IMR-90 (cell line): ENCODE measurements around the gene TRIM2. TPM values are rescaled to one million over a fixed set of nuclear protein-coding genes. Genes with fewer than 3 reads are reported as not detected.

Experiments
- ATAC-seq: fragments of 200-7000 bp; cut with Tn5 transposase; 2 replicates; pipeline ENCODE4 v1.9.1; 2020; ENCODE audit warnings: low read depth, mild to moderate bottlenecking, moderate library complexity
- BruUV-seq: library from RNA; stranded (reverse); fragments of 400-500 nt; replicated peaks from 2 replicates; lab custom pipeline; 2021; lab: Mats Ljungman, UMichigan
- CTCF ChIA-PET: fragments of 300-600 bp; formaldehyde crosslinking; extraction: SDS; loops from one replicate; lab custom pipeline; 2021; ENCODE audit warnings: antibody characterized with exemption; lab: Yijun Ruan, JAX
- POLR2A ChIA-PET: fragments of 300-600 bp; sonication (Branson Sonifier 250); formaldehyde crosslinking; loops from one replicate; lab custom pipeline; 2022; ENCODE audit warnings: antibody characterized with exemption; ENCODE audit not compliant: unreplicated experiment; lab: Charles Lee
- DNase-seq: peaks from one replicate; pipeline ENCODE4 v3.0.0; 2013
- H2AFZ ChIP-seq: replicated peaks from 2 replicates; pipeline ENCODE3; 2013; ENCODE audit warnings: low read length, mild to moderate bottlenecking; ENCODE audit not compliant: poor library complexity
- H2AK5ac ChIP-seq: 2 replicates; pipeline ENCODE4 v1.6.1; 2013; ENCODE audit warnings: low read depth, low read length, inconsistent platforms
- H2AK9ac ChIP-seq: replicated peaks from 2 replicates; pipeline ENCODE3; 2013; ENCODE audit warnings: mild to moderate bottlenecking, low read depth, low read length, moderate library complexity; ENCODE audit not compliant: poor library complexity
- H2BK120ac ChIP-seq: 2 replicates; pipeline ENCODE4 v1.6.1; 2013; ENCODE audit warnings: low read depth, low read length, inconsistent platforms
- H2BK15ac ChIP-seq: 3 replicates; pipeline ENCODE4 v1.6.1; 2013; ENCODE audit warnings: low read depth, low read length, inconsistent platforms
- H2BK20ac ChIP-seq: 2 replicates; pipeline ENCODE4 v1.6.1; 2013; ENCODE audit warnings: low read depth, mild to moderate bottlenecking, inconsistent platforms, low read length, moderate library complexity
- H2BK5ac ChIP-seq: 2 replicates; pipeline ENCODE4 v1.6.1; 2013; ENCODE audit warnings: mild to moderate bottlenecking, low read depth, low read length, inconsistent platforms; ENCODE audit not compliant: poor library complexity, severe bottlenecking
- H3K14ac ChIP-seq: replicated peaks from 2 replicates; pipeline ENCODE4 v1.6.1; 2013; ENCODE audit warnings: low read depth, low read length, inconsistent platforms
- H3K18ac ChIP-seq: 2 replicates; pipeline ENCODE4 v1.6.1; 2013; ENCODE audit warnings: low read depth, low read length, control low read depth
- H3K23ac ChIP-seq: 2 replicates; pipeline ENCODE4 v1.6.1; 2013; ENCODE audit warnings: low read depth, low read length, inconsistent platforms
- H3K27ac ChIP-seq: 2 replicates; pipeline ENCODE4 v1.5.1; 2013; ENCODE audit warnings: mild to moderate bottlenecking, control low read depth, low read length; ENCODE audit not compliant: insufficient read depth
- H3K27me3 ChIP-seq: 2 replicates; pipeline ENCODE4 v1.6.1; 2013; ENCODE audit warnings: low read length; ENCODE audit not compliant: control insufficient read depth, insufficient read depth
- H3K36me3 ChIP-seq: 2 replicates; pipeline ENCODE4 v1.6.1; 2013; ENCODE audit warnings: low read length, mixed read lengths; ENCODE audit not compliant: control insufficient read depth, insufficient read depth
- H3K4ac ChIP-seq: 2 replicates; pipeline ENCODE4 v1.6.1; 2013; ENCODE audit warnings: low read depth, low read length, inconsistent platforms
- H3K4me1 ChIP-seq: 2 replicates; pipeline ENCODE4 v1.6.1; 2013; ENCODE audit warnings: low read length, mixed read lengths; ENCODE audit not compliant: control insufficient read depth, insufficient read depth
- H3K4me2 ChIP-seq: 2 replicates; pipeline ENCODE4 v1.6.1; 2013; ENCODE audit warnings: low read depth, mild to moderate bottlenecking, control low read depth, low read length, moderate library complexity
- H3K4me3 ChIP-seq: 2 replicates; pipeline ENCODE4 v1.5.1; 2013; ENCODE audit warnings: low read depth, mild to moderate bottlenecking, control low read depth, low read length, moderate library complexity; ENCODE audit not compliant: insufficient read depth
- H3K56ac ChIP-seq: 2 replicates; pipeline ENCODE4 v1.6.1; 2013; ENCODE audit warnings: low read length, inconsistent platforms; ENCODE audit not compliant: insufficient read depth; ENCODE audit errors: extremely low read depth
- H3K79me1 ChIP-seq, 2 experiments: 2 replicates each; pipeline ENCODE4 v1.6.1; 2013; ENCODE audit warnings: low read length in 2 of 2, inconsistent platforms in 1 of 2, low read depth in 1 of 2
- H3K9ac ChIP-seq: 2 replicates; pipeline ENCODE4 v1.6.1; 2013; ENCODE audit warnings: low read depth, low read length, control low read depth
- H3K9me1 ChIP-seq: 2 replicates; pipeline ENCODE4 v1.6.1; 2013; ENCODE audit warnings: low read length, inconsistent platforms; ENCODE audit not compliant: insufficient read depth
- H3K9me3 ChIP-seq: 2 replicates; pipeline ENCODE4 v1.6.1; 2013; ENCODE audit warnings: low read length; ENCODE audit not compliant: control insufficient read depth, insufficient read depth
- H4K20me1 ChIP-seq: 2 replicates; pipeline ENCODE4 v1.6.1; 2013; ENCODE audit warnings: low read length, inconsistent platforms; ENCODE audit not compliant: insufficient read depth
- H4K5ac ChIP-seq: 2 replicates; pipeline ENCODE4 v1.6.1; 2013; ENCODE audit warnings: mild to moderate bottlenecking, low read depth, low read length, control low read depth
- H4K8ac ChIP-seq, 2 experiments: 2 replicates each; pipeline ENCODE4 v1.6.1; 2013; ENCODE audit warnings: low read depth in 2 of 2, low read length in 2 of 2, control low read depth in 1 of 2, inconsistent platforms in 1 of 2
- H4K91ac ChIP-seq: 2 replicates; pipeline ENCODE4 v1.6.1; 2013; ENCODE audit warnings: low read depth, low read length, inconsistent platforms; ENCODE audit not compliant: insufficient read depth
- MAZ ChIP-seq: IDR thresholded peaks from 2 replicates; pipeline ENCODE4 v1.6.1; 2012; ENCODE audit warnings: low read depth, mild to moderate bottlenecking, low read length, improper control_type of control experiment, moderate library complexity, borderline replicate concordance
- SMC3 ChIP-seq: fragments of 150-350 bp; IDR thresholded peaks from 2 replicates; pipeline ENCODE4 v1.6.1; 2016; ENCODE audit warnings: low read depth, mild to moderate bottlenecking, antibody characterized with exemption, low read length, moderate library complexity
- WGBS, 2 experiments: methylation state at CpG; one replicate each; pipeline versions ENCODE4 v1.1.5 to v1.1.7; 2013; ENCODE audit warnings: missing lambda C conversion rate in 2 of 2; ENCODE audit not compliant: insufficient read length in 1 of 2; ENCODE audit errors: extremely low coverage in 2 of 2; 5-methylcytosine and 5-hydroxymethylcytosine counted together
- dilution Hi-C: fragments of 300-500 bp; cut with HindIII; formaldehyde crosslinking; loops from one replicate; pipeline ENCODE4 v1.14.3; 2018; ENCODE audit warnings: low sequenced_read_pairs; ENCODE audit not compliant: unreplicated experiment
- in situ Hi-C: fragments of 300-500 bp; cut with MboI; formaldehyde crosslinking; loops from 3 replicates; pipeline ENCODE4 v1.14.3; 2019; ENCODE audit warnings: low sequenced_read_pairs, inconsistent platforms, mixed read lengths
- intact Hi-C: fragments of 100-400 bp; cut with micrococcal nuclease; formaldehyde crosslinking; loops from 2 replicates; pipeline ENCODE4 v1.10.0; 2022
- polyA plus RNA-seq, 3 experiments: library from polyadenylated mRNA; depleted of rRNA; stranded (reverse); fragments of >200 nt; gene quantifications; 2 replicates each; pipeline ENCODE4 v1.2.3, GENCODE V29; 2012; ENCODE audit warnings: low replicate concordance in 1 of 3
- total RNA-seq: library from RNA; depleted of rRNA; stranded (reverse); fragments of >200 nt; gene quantifications from 2 replicates; pipeline ENCODE4 v1.2.3, GENCODE V29; 2012

Gene TRIM2
- total and polyA plus RNA-seq, 2 of the 4 experiments (the other 2 are of a cell fraction), result 16.0 to 64.2 TPM

GRCh38 chr4:153244969-153245368 lies 40.7 kb downstream of the TRIM2 start:
- H3K79me1 ChIP-seq, result peaks cover 18 to 57% of the 10 kb centered on the region in 2 experiments
- no peaks in the 10 kb centered on the region for H3K9me3 ChIP-seq
- no peak overlapping the region for H3K23ac ChIP-seq
- no peak overlapping the region for H2AK9ac ChIP-seq
- H3K36me3 ChIP-seq, result peaks cover 4% of the 10 kb centered on the region; the same call in 1 of the 2 replicates
- peaks cover 5% of the 10 kb centered on the region; the same call in 1 of the 2 replicates for H4K20me1 ChIP-seq
- H3K27me3 ChIP-seq, result no peaks in the 10 kb centered on the region
- in situ Hi-C loops (no loop called here), intact Hi-C loops (no loop called here), dilution Hi-C loops (no loop called here)
- no peak overlapping the region for H2BK15ac ChIP-seq
- no peak for ATAC-seq
- H3K14ac ChIP-seq, result no peak overlapping the region
- no peak overlapping the region for H3K4me3 ChIP-seq
- ChIA-PET POLR2A (no interaction called here), CTCF (interaction anchor here (0.7 to 1.5 kb wide), 2 partner anchors 12 to 334 kb away, joined by 3 read pairs; no protein-coding TSS in a partner anchor)
- no peak overlapping the region for H3K4ac ChIP-seq
- H2AK5ac ChIP-seq, result no peak overlapping the region
- H2BK120ac ChIP-seq, result no peak overlapping the region
- no peak overlapping the region for H3K9ac ChIP-seq
- H4K5ac ChIP-seq, result no peak overlapping the region
- H3K18ac ChIP-seq, result no peak overlapping the region
- no peak overlapping the region for H3K4me2 ChIP-seq
- H3K4me1 ChIP-seq, result peaks cover 11% of the 10 kb centered on the region
- no peak overlapping the region for H2AFZ ChIP-seq
- peaks cover 28% of the 10 kb centered on the region for H3K9me1 ChIP-seq
- WGBS, 2 experiments, result 100% methylated on average over 1 of the region's 3 CpGs; no CpG with 5 or more reads in 1 of the 2 experiments
- H3K56ac ChIP-seq, result no peak overlapping the region
- no peak overlapping the region for H2BK20ac ChIP-seq
- no peak overlapping the region for H4K91ac ChIP-seq
- H3K27ac ChIP-seq, result no peak overlapping the region
- BruUV-seq, result no TSS peak
- no peak overlapping the region for H4K8ac ChIP-seq
- no peak for DNase-seq
- H2BK5ac ChIP-seq, result no peak overlapping the region
- TF ChIP-seq SMC3 (no peak), MAZ (no peak)
